OCI-LY3 (cell line): ENCODE results near the gene C8G.

Source experiments
- H2AFZ ChIP-seq: fragments of 200-600, 300-600 bp; shearing (Covaris generic); 2 replicates; pipeline ENCODE4 v1.6.0; 2014; ENCODE audit warnings: antibody characterized with exemption, low read depth, low read length
- H3K27ac ChIP-seq: fragments of 200-600, 300-600 bp; sonication (generic); 2 replicates; pipeline ENCODE4 v1.5.1; 2014; ENCODE audit warnings: mild to moderate bottlenecking, low read length, moderate library complexity, mixed read lengths
- H3K27me3 ChIP-seq: fragments of 200-600, 300-600 bp; sonication (generic); 2 replicates; pipeline ENCODE4 v1.6.1; 2014; ENCODE audit warnings: low read depth, low read length, mixed read lengths
- H3K36me3 ChIP-seq: fragments of 200-600, 300-600 bp; sonication (generic); replicated peaks from 2 replicates; pipeline ENCODE3; 2014; ENCODE audit warnings: low read depth, low read length, mixed read lengths
- H3K4me1 ChIP-seq: fragments of 300-600, 200-600 bp; sonication (generic); 2 replicates; pipeline ENCODE4 v1.6.1; 2014; ENCODE audit warnings: low read length, mixed read lengths
- H3K4me2 ChIP-seq: fragments of 200-600, 300-600 bp; sonication (generic); 2 replicates; pipeline ENCODE4 v1.6.1; 2014; ENCODE audit warnings: low read length, mixed read lengths
- H3K4me3 ChIP-seq: fragments of 300-600, 200-600 bp; sonication (generic); 2 replicates; pipeline ENCODE4 v1.5.1; 2014; ENCODE audit warnings: antibody characterized with exemption, mild to moderate bottlenecking, low read length, moderate library complexity
- H3K79me2 ChIP-seq: fragments of 300-600, 200-600 bp; shearing (Covaris generic); 2 replicates; pipeline ENCODE4 v1.6.1; 2014; ENCODE audit warnings: mild to moderate bottlenecking, low read length, mixed read lengths
- H3K9ac ChIP-seq: fragments of 300-600, 200-600 bp; shearing (Covaris generic); 2 replicates; pipeline ENCODE4 v1.6.0; 2014; ENCODE audit warnings: mild to moderate bottlenecking, low read length, moderate library complexity
- H3K9me3 ChIP-seq: fragments of 200-600, 300-600 bp; shearing (Covaris generic); 2 replicates; pipeline ENCODE4 v1.6.1; 2014; ENCODE audit warnings: low read length, mixed read lengths; ENCODE audit not compliant: insufficient read depth
- H4K20me1 ChIP-seq: fragments of 200-600, 300-600 bp; sonication (generic); 2 replicates; pipeline ENCODE4 v1.6.1; 2016; ENCODE audit warnings: low read length, mixed read lengths; ENCODE audit not compliant: insufficient read depth
- EZH2phosphoT487 ChIP-seq: fragments of 200-600 bp; shearing (Covaris generic); IDR thresholded peaks from 2 replicates; pipeline ENCODE4 v1.6.1; 2018; ENCODE audit warnings: antibody characterized with exemption, mixed run types, low read depth
- TF ChIP-seq, protein P1 (sequence below): fragments of 200-600, 300-600 bp; sonication (generic); IDR thresholded peaks from 2 replicates; pipeline ENCODE4 v1.5.1; 2014; ENCODE audit warnings: antibody characterized with exemption, low read length, low read depth

Gene C8G

DNA sequence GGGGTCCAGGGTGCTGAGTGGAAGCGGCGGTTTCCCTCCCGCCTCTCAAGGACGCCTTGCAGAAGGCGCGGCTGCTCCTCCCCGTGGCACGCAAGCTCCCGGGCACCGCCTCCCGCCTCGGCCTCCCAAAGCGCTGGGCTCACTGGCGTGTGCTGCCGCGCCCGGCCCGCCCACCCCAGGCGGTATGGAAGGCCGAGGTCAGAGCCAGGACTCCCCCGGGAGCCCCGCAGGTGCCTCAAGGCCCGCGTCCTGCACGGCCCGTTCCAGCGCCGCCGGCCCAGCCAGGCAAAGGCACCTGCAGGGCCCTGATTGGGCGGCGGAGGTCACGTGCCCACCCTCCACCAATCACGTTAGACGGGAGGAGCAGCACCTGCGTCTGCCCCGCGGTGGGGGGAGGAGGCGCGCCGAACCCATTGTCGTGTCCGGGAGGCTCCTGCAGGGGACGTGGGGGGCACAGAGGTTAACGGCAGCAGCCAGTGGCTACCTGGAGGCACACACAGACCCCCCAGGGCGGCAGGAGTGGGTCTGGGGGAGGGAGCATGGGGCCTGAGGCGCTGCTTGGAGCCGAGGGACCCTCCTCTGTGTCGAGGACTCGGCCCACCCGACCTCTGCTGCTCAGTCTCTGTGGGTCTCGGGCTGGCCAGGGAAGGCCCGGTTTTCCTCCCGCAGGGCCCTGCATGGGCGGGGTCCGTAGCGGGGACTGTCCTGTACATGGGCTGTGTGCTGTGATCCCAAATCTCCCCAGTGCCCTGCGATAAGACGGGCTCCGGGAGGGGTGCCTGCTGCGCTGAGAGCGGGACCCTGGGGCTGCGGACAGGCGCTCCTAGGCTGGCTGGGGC, 5.0 kb downstream of the C8G start:
- H3K27me3 ChIP-seq = no peaks in the 10 kb centered on the region; the same call in 1 of the 2 replicates
- peaks cover 24% of the 10 kb centered on the region for H3K4me1 ChIP-seq
- peak overlapping the region; percentile 83 for H3K9ac ChIP-seq
- H3K27ac ChIP-seq = peak overlapping the region; percentile 37
- peak overlapping the region; percentile 87 for H2AFZ ChIP-seq
- peak overlapping the region; percentile 94 for H3K4me2 ChIP-seq
- no peaks in the 10 kb centered on the region for H4K20me1 ChIP-seq
- no peaks in the 10 kb centered on the region for H3K9me3 ChIP-seq
- peak overlapping the region; percentile 87 for H3K4me3 ChIP-seq
- H3K79me2 ChIP-seq = no peaks in the 10 kb centered on the region
- TF ChIP-seq EZH2phosphoT487 = no peak
- TF ChIP-seq, protein P1, sequence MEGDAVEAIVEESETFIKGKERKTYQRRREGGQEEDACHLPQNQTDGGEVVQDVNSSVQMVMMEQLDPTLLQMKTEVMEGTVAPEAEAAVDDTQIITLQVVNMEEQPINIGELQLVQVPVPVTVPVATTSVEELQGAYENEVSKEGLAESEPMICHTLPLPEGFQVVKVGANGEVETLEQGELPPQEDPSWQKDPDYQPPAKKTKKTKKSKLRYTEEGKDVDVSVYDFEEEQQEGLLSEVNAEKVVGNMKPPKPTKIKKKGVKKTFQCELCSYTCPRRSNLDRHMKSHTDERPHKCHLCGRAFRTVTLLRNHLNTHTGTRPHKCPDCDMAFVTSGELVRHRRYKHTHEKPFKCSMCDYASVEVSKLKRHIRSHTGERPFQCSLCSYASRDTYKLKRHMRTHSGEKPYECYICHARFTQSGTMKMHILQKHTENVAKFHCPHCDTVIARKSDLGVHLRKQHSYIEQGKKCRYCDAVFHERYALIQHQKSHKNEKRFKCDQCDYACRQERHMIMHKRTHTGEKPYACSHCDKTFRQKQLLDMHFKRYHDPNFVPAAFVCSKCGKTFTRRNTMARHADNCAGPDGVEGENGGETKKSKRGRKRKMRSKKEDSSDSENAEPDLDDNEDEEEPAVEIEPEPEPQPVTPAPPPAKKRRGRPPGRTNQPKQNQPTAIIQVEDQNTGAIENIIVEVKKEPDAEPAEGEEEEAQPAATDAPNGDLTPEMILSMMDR = peak; percentile 14; the same call in 1 of the 2 replicates
- no peaks in the 10 kb centered on the region for H3K36me3 ChIP-seq

DNA sequence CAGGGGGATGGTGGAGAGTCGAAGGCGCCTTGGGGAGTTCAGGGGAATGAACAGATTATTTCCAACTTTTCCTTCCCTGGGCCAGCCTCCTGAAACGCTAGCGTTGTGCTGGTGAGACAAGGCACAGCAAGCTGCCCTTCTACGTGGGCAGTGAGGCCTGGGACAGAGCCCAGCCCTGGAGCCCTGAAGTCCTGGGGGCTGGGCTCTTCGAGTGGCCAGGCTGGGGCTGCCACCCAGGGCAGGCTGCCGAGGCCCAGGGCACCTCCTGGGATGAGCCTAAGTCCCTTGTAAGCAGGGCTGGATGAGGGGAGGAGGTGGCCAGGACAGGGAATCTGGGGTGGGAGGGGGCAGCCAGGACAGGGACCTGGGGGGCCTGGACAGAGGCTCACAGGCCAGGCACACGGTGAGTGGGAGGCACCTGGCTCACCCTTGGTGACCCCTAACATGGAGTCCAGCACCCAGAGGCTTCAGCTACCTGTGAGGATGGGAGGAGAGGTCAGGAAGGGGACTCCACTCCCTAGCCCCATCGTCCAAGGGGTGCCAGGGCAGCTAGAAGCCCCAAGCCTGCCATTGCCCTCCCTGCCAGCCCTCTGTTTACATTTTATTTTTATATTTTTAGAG, 5.7 kb downstream of the C8G start:
- no peak for TF ChIP-seq EZH2phosphoT487
- TF ChIP-seq, protein P1 = no peak
- H3K79me2 ChIP-seq = no peaks in the 10 kb centered on the region
- H3K27ac ChIP-seq = no peak overlapping the region
- H3K9me3 ChIP-seq = no peaks in the 10 kb centered on the region
- peaks cover 22% of the 10 kb centered on the region for H3K4me1 ChIP-seq
- H3K36me3 ChIP-seq = no peaks in the 10 kb centered on the region
- H3K27me3 ChIP-seq = no peaks in the 10 kb centered on the region; the same call in 1 of the 2 replicates
- peak overlapping the region; percentile 83 for H3K9ac ChIP-seq
- peak overlapping the region; percentile 87 for H3K4me3 ChIP-seq
- H2AFZ ChIP-seq = no peak overlapping the region
- no peaks in the 10 kb centered on the region for H4K20me1 ChIP-seq
- peak overlapping the region; percentile 94 for H3K4me2 ChIP-seq

DNA sequence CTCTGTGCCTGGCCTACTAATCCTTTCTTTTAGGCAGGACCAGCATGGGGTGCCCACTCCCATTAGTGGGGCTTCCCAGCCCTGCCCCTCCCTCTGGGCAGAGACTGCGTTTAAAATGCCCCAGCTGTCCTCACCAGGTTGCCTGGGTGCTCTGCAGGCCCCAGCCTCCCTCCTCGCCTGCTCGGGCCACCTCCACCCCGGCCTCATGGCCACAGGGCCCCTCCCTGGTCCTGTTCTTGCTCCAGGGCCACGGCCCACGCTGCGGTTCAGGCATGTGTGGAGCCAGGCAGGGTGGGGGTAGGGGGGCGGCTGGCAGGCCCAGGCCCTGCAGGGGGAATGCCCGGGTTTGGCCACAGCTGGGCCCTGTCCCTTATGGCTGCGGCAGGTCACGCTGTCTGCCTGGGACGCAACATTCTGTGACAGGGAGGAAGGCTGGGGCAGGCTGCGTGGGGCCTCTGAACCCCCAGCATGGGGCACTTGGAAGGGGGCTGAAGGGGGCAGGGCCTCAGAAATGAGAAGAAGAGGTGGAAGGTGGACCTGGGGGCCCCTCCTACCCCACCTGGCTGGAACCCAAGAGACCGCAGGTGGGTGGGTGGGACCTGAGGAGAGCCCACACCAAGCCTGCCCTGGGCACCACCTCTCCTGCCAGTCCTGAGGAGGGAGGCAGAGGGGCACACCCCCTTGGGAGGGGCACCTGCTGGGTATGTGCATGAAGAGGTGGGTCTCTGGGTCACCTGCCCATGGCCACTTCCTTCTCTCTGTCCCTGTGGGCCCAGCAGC, 6.7 kb downstream of the C8G start, which contains the start of gene LCN12:
TSS of gene LCN12 (plus strand) at position 733 of the 780 bp plus-strand sequence. CDS start 55 bp downstream, outside the sequence.
- Histone ChIP-seq H3K9ac (no peak within 1 kb of the TSS), H3K4me3 (no peak within 1 kb of the TSS), H3K4me2 (no peak within 1 kb of the TSS), H2AFZ (no peak within 1 kb of the TSS), H3K79me2 (no peaks in the 10 kb centered on the region), H3K27me3 (no peaks in the 10 kb centered on the region; the same call in 1 of the 2 replicates), H4K20me1 (no peaks in the 10 kb centered on the region), H3K27ac (no peak within 1 kb of the TSS), H3K36me3 (no peaks in the 10 kb centered on the region), H3K9me3 (no peaks in the 10 kb centered on the region), H3K4me1 (peaks cover 22% of the 10 kb centered on the region)
- TF ChIP-seq EZH2phosphoT487 = no peak
- TF ChIP-seq, protein P1 = no peak
